HCT116 (cell line): ENCODE measurements around the gene DIP2B.

Experiments
- CEBPB ChIP-seq: IDR thresholded peaks from 2 replicates; pipeline ENCODE4 v1.6.1; 2012; ENCODE audit warnings: low read depth
- CTCF ChIP-seq, 3 experiments: fragments of 200-600 bp in 1 of 3; sonication (generic) in 1 of 3; IDR thresholded peaks in 2 of 3; conservative IDR thresholded peaks in 1 of 3; 2 replicates each; pipeline ENCODE4 v1.5.1; 2012 to 2017; ENCODE audit warnings: low read depth in 2 of 3, low read length in 2 of 3, antibody characterized with exemption in 1 of 3, borderline replicate concordance in 1 of 3, control low read depth in 1 of 3, mild to moderate bottlenecking in 1 of 3, mixed read lengths in 1 of 3, mixed run types in 1 of 3, moderate library complexity in 1 of 3; ENCODE audit not compliant: insufficient read depth in 1 of 3
- POLR2A ChIP-seq: IDR thresholded peaks from 2 replicates; pipeline ENCODE4 v1.7.0; 2011; ENCODE audit warnings: borderline replicate concordance; ENCODE audit not compliant: insufficient read depth, insufficient read length; ENCODE audit errors: extremely low read depth
- SP1 ChIP-seq: IDR thresholded peaks from 2 replicates; pipeline ENCODE4 v1.6.1; 2012; ENCODE audit warnings: low read depth
- TCF7L2 ChIP-seq: IDR thresholded peaks from 2 replicates; pipeline ENCODE4 v1.7.0; 2011; ENCODE audit warnings: borderline replicate concordance, inconsistent platforms; ENCODE audit not compliant: insufficient read depth, insufficient read length; ENCODE audit errors: extremely low read depth
- ZNF274 ChIP-seq: fragments of 200-500 bp; sonication (Bioruptor generic); IDR thresholded peaks from 2 replicates; pipeline ENCODE4 v1.6.1; 2014; ENCODE audit warnings: mild to moderate bottlenecking, low read depth, low read length, inconsistent platforms

GRCh38 chr12:50458606-50459005 is 46.2 kb upstream of the DIP2B start:
- TF ChIP-seq CTCF (IDR thresholded peaks at IDR 0.05 in 2 of 3, conservative IDR thresholded peaks at IDR 0.05 in 1 of 3; ENCODE audit: borderline replicate concordance in 1 of 3, insufficient read depth in 1 of 3, low read depth in 2 of 3, low read length in 2 of 3) (no peak), POLR2A (no peak), ZNF274 (no peak), SP1 (no peak), TCF7L2 (no peak), CEBPB (no peak)
